ENCODE results near the gene MACROH2A1. TPM values are rescaled to one million over a fixed set of nuclear protein-coding genes. Genes with fewer than 3 reads are reported as not detected.
A peak's percentile ranks its signal among the peaks of the same experiment; 100 is the strongest.

MACROH2A1 gene
- 244 TPM for polyA plus RNA-seq (2012; ENCODE audit: insufficient read depth, insufficient read length, low read depth)

DNA sequence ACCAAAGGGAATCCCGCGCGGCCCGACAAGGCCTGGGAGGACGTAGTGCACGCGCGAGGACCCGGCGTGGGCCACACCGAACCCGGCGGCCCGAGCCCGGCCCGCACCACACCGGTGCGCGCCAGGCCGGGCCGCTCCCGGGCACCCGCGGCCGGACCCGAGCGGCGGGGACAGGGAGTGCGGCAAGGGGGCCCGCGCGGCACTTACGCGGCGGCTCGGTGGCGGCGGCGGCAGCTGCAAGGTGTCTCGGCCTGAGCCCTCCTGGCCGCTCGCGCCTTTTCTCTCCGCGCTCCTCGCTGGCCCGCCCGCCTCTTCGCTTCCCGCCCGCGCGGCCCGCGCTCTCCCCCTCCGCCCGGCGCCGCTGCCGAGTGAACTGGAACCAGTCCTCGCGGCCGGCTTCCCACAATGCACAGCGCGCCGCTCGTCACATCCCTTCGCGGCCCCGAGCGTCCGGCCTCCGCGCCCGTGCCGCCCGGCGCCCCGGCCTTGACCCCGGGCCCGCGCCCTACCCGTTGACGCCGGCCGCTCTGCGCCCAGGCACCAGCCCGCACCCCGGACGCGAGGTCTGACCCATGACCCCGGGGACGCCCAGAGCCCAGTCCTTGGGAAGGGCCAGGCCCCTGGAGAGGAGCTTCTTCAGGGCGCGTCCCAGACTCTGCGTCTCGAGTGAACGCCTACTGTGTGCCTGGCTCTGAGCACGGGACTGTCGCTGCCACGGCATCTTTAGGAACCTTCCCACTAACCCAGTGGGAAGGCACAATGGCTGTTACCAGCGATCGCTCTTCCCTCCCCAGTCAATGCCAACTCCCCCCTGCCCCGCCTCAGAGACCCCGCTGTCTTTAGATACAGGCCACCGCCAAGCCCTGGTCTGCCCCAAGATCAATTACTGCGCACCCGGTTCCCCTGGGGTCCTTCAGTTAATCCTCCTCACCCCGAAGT, at the start of gene MACROH2A1:
TSS of gene MACROH2A1 (minus strand) at position 377 of the 939 bp plus-strand sequence. CDS start 10,138 bp downstream, outside the sequence.
- no peaks in the 10 kb centered on the region for H3K27me3 ChIP-seq
- peak; percentile 93 for DNase-seq
- H3K4me1 ChIP-seq = peaks cover 6% of the 10 kb centered on the region

DNA sequence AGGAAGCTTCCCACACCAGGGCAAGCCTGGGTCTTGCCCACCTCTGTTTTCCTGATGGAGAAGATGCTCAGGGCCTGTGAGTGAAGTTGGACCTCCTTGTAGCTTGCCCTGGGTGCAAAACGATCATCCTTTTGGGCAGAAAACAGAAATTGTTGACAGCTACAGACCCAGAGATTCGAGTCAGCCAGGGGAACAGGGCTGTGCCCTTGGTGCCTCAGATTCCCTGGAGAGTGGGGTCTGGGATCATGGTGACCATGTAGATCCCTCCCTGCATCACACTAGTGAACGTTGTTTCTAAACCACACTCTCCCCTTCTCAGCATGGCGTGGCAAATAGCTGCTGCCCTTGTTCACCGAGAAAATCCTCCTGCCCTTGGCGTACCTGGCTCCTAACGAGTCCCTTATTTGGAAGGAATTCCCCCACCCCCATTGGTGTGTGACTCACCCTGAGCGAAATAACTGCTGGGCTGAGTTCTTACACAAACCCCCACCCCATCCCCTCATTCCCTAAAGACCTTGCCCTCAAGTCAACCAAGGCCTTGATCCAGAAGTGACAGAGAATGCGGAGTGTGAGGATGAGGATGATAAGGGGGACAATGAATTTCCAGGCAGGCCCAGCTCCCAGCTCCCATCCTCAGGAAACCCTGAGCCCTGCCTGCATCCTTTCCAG, 49.2 kb upstream of the MACROH2A1 start:
- Histone ChIP-seq H3K9me3 (no peaks in the 10 kb centered on the region), H3K27me3 (peaks cover 9% of the 10 kb centered on the region), H3K36me3 (no peaks in the 10 kb centered on the region), H3K4me3 (ENCODE audit: low read depth, low read length) (no peak overlapping the region), H3K4me1 (no peaks in the 10 kb centered on the region)
- TF ChIP-seq, protein P1, sequence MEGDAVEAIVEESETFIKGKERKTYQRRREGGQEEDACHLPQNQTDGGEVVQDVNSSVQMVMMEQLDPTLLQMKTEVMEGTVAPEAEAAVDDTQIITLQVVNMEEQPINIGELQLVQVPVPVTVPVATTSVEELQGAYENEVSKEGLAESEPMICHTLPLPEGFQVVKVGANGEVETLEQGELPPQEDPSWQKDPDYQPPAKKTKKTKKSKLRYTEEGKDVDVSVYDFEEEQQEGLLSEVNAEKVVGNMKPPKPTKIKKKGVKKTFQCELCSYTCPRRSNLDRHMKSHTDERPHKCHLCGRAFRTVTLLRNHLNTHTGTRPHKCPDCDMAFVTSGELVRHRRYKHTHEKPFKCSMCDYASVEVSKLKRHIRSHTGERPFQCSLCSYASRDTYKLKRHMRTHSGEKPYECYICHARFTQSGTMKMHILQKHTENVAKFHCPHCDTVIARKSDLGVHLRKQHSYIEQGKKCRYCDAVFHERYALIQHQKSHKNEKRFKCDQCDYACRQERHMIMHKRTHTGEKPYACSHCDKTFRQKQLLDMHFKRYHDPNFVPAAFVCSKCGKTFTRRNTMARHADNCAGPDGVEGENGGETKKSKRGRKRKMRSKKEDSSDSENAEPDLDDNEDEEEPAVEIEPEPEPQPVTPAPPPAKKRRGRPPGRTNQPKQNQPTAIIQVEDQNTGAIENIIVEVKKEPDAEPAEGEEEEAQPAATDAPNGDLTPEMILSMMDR (IDR thresholded peaks at IDR 0.05; ENCODE audit: low read depth, low read length) = no peak
- DNase-seq = no peak

More for the DNA sequence above, at the start of gene MACROH2A1:
- Histone ChIP-seq H3K36me3 (peaks cover 6% of the 10 kb centered on the region), H3K4me3 (ENCODE audit: low read depth, low read length) (peak within 1 kb of the TSS; percentile 93), H3K9me3 (no peaks in the 10 kb centered on the region)
- TF ChIP-seq, protein P1 (IDR thresholded peaks at IDR 0.05; ENCODE audit: low read depth, low read length) = no peak

DNA sequence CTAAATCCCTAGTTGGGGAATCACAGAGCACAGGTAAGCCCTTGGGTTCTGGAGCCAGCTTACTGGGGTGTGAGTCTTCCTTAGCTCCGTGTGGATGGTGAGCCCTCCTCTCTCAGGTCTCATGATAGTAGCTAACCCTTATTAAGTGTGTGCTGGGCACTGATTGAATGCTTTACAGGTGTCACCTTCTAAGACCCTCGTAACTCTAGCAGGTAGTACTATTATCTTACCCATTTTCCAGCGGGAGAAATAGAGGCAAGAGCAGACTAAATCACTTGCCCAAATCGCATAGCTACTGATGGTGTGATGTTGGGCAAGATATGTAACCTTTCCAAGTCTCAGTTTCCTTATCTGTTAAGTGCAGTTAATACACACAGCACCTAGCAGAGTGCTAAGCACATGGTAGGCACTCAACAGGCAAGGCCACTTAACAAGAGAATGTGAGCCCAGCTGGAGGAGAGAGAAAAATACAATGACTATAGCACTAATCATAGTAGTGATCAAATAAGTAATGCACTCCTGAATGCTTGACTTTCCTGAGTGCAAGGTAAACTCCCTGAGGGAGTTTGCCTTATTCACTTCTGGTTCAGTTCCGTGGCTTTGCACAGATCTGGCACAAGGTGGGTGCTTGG, 48.4 kb upstream of the MACROH2A1 start, which contains the start of gene DCANP1:
TSS of gene DCANP1 (minus strand) at position 51 of the 632 bp plus-strand sequence. CDS start 240 bp downstream, outside the sequence.
- Histone ChIP-seq H3K4me3 (ENCODE audit: low read depth, low read length) (no peak within 1 kb of the TSS), H3K9me3 (no peaks in the 10 kb centered on the region), H3K36me3 (no peaks in the 10 kb centered on the region), H3K4me1 (no peaks in the 10 kb centered on the region), H3K27me3 (peaks cover 7% of the 10 kb centered on the region)
- TF ChIP-seq, protein P1 (IDR thresholded peaks at IDR 0.05; ENCODE audit: low read depth, low read length) = no peak
- no peak for DNase-seq

DNA sequence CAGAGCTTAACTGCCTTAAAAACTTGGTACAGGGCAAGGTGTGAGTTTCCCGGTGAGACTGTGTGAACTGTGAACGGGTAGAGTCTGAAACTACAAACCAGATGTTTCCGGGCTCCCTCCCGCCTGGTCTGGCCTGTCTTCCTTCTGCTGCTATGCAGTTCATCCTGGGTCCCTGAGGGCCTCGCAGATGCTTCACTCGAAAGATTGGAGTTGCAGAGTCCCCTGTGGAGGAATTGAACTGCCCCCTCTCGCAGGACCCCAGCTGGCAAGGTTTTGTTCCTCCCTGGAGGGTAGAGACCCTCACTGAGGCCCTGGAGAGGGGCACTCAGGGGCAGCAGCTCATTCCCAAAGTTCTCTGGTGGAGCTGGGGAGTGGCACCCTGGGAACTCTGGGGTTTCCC, 47.6 kb upstream of the MACROH2A1 start:
- TF ChIP-seq, protein P1 (IDR thresholded peaks at IDR 0.05; ENCODE audit: low read depth, low read length) = no peak
- Histone ChIP-seq H3K36me3 (no peaks in the 10 kb centered on the region), H3K9me3 (no peaks in the 10 kb centered on the region), H3K27me3 (peaks cover 5% of the 10 kb centered on the region), H3K4me1 (no peaks in the 10 kb centered on the region), H3K4me3 (ENCODE audit: low read depth, low read length) (no peak overlapping the region)
- no peak for DNase-seq

DNA sequence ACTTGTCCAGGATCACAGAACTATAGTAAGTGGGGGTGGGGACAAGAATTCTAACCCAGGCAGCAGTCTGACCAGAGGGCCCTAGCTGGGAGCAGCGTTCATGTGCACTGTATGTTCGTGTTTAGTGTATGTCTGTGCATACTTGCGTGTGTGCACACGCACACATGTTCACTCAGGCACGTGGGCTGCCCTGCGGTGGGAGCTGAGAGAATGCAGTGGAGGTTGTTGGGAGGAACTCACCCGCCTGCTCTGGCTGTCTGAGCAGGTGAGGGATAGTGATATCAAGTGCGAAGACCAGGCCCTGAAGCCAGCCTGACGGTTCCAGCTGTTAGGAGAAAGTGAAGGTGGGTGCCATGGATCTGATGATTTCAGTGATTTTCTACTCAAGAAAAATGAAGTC, 47.2 kb upstream of the MACROH2A1 start:
- Histone ChIP-seq H3K36me3 (no peaks in the 10 kb centered on the region), H3K4me3 (ENCODE audit: low read depth, low read length) (no peak overlapping the region), H3K9me3 (no peaks in the 10 kb centered on the region), H3K27me3 (peaks cover 3% of the 10 kb centered on the region; the same call in 1 of the 2 replicates), H3K4me1 (no peaks in the 10 kb centered on the region)
- TF ChIP-seq, protein P1 (IDR thresholded peaks at IDR 0.05; ENCODE audit: low read depth, low read length) = no peak
- no peak for DNase-seq

Data from BE2C (cell line).